Daoy (cell line): ENCODE data around the gene XRCC3. TPM values are rescaled to one million over a fixed set of nuclear protein-coding genes. Genes with fewer than 3 reads are reported as not detected.

Experiments
- DNase-seq: peaks from one replicate; pipeline ENCODE4 v3.0.0-alpha.2; 2015; ENCODE audit warnings: low read depth
- total RNA-seq: library from RNA; depleted of rRNA; stranded (reverse); fragments of >200 nt; shearing (Covaris generic); gene quantifications from 2 replicates; pipeline ENCODE4 v1.2.3, GENCODE V29; 2014; rRNA removed

The XRCC3 gene
- 48.5 and 76.8 TPM in 2 replicates for total RNA-seq

DNA sequence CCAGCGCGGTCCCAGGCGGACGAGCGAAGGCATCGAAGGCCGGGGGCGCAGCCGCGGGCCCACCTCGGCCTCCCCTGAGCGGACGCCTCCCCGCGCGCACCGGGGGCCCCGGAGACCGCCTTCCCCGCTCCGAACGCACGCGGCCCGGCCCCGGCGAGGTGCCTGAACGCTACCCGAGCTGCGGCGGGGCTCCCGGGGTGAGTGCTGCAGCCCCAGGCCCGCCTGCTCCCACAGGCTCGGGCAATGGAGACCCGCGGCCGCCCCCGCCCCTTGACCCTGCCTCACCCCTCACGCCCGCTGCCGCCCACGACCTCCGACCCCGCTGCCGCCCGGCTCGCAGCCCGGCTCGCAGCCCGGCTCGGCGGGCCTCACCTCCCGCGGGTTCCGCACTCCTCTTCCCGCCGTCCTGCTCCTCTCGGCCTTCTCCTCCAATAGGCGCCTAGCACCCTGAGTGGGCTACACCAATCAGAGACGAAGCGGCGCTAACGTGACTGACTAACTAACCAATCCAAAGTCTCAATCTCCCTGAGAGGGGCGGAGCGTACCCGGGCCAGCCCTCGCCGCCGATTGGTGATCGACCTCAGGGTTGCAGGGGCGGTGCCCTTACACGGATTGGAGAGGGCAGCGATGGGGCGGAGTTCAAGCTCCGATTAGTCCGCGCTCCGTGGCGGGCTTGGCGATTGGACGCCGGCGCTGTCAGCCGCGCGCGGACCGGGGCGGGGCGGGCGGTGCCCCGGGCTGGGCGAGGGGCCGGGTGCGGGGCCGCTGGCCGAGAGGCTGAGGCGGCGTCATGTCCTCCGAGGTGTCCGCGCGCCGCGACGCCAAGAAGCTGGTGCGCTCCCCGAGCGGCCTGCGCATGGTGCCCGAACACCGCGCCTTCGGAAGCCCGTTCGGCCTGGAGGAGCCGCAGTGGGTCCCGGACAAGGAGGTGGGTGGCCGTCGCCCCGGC is at the start of gene XRCC3, which contains the start of gene ZFYVE21:
Gene XRCC3, minus strand, starts transcription at position 400 of the 949 bp plus-strand sequence. CDS start 4,364 bp downstream, outside the sequence.
Gene ZFYVE21, plus strand, starts transcription at position 759 of the 949 bp plus-strand sequence. Its CDS starts 32 bp downstream, at position 791.
- DNase-seq: peak; percentile 100

DNA sequence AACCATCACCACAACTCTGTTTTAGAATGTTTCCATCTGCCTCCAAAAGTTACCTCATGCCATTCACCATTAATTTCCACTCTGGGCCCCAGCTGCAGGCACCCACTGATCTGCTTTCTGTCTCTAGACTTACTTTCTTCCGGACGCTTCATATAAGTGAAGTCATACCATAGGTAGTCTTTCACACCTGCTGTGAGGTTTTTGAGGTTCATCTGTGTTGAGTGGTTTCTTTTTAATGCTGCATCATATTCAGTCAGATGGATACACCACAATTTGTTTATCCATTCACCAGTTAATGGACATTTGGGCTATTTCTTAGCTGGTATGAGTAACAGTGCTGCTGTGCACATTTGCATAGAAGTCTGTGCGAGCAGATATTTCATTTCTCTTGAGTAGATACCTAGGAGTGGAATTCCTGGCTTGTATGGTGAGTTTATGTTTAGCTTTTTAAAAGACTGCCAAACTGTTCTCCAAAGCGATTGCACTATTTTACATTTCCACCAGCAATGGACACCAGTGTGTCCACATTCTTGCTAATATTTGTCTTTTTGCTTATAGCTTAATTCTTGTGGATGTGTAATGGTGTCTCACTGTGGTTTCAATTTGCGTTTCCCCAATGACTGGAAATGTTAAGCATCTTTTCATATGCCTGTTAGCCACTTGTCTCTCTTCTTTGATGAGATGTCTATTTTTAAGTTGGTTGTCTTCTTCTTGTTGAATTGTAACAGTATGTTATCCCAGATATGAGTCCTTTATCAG is 48.7 kb upstream of the XRCC3 start:
- DNase-seq: no peak

DNA sequence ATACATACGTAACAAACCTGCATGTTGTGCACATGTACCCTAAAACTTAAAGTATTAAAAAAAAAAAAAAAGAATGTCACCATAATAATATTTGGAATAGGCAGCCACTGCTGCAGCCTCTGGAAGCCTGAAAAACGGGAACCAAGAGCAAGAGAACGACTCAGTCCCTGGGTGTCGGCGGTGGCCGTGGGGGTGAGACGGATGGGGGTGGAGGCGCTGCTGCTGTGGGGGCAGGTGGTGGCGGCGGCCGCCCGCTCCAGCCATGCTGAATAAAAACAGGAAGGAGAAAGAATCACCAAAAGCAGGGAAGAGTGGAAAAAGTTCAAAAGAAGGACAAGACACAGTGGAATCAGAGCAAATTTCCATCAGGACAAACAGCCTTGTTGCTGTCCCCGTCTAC is 47.3 kb upstream of the XRCC3 start:
- no peak for DNase-seq

DNA sequence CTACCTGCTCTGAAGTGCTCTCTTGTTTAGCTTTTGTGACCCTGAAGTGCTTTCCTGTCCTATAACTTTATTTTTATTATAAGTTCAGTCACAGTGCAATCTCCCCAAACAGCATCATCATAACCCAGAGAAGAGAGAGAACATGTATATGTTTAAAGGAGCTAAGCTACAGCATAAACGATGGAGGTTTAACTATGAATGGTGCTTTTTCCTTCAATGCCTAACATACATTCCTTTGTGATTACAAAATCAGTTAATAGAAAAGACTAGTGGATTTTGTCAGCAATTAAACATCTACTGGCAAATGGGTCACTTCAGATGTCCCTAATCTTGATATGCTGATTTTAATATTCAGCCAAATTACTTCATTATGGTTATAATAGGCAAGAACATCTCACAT is 46.8 kb upstream of the XRCC3 start:
- DNase-seq: no peak

DNA sequence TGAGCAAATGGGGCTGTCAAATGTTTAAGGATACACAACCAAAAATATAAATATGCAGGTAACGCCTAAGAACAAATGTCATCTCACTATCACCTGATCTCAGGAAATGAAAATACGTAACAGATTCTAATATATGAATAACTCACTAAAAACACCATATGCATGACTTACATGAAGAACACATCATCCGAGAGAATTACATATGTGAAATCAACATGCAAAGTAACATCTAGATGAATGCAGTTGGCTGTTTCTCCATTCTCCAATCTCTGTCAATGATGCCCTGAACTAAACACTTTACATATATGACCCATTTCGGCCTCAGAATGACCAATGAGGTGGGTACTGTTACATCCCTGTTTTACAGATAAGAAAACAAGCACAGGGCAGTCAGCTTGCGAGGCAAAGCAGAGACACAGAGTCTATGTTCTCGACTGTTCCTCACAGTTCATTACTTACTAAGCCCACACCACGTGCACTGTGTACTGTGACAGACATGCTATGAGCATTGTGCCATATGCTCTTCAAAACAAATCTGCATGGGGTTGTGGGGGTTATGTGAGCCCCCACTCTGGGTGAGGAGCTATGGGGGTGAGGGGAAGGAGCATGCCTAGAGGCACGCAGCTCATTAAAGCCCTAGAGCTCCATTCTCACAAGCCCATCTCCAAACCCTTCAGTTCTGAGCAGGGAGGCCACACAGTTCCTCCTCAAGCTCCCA is 43.0 kb upstream of the XRCC3 start:
- no peak for DNase-seq

DNA sequence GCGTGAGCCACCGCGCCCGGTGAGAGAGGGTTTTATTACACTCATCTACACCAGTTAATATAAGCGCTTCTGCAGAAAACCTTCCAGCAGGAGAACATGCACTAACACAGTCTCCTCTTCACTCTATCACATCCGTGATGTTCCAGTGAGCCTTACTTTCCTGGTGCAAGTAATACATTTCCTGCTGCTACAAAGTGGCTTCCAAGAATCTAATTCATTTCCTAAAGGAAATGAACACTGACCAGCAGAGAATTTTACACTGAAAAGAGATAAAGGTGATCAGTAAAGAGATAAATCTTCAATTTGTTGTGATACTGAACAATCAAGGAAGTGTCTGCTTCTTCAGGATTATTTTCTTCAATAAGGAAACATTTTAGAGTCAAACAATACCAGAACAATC is 39.8 kb upstream of the XRCC3 start:
- DNase-seq: no peak

DNA sequence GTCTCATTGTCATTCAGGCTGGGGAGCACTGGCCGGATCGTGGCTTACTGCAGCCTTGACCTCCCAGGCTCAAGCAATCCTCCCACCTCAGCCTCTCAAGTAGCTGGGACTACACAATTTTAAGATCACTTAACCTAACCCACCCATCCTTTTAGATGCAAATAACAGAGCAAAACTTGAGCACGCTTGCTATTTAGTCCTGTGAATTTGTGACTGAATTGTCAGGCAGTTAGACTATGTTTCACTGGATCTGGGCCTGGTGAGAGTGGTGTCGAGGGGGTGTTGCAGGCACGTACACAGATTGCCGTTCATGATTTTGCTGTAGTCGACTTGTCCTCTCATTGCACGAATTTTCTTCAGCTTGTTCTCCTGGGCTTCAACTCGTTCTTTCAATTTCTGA is 38.5 kb upstream of the XRCC3 start:
- DNase-seq: no peak

DNA sequence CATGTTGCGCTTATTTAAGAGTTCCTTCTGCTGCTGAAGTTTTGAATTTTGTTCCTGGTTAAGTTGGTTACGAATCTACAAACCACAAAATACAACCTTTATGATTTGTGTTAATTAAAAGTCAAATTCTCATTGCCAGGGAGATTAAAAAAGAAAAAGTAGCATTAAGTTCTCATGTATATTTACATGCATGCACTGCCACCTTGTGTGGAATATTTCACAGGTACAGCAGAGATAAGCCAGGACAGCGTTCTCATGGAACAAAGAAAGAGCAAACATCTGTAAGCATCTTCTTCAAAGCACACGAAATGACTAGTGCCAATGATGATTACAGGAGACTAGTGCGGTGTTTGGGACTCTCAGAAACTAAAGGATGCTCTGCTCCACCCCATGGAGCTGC is 34.6 kb upstream of the XRCC3 start:
- no peak for DNase-seq

DNA sequence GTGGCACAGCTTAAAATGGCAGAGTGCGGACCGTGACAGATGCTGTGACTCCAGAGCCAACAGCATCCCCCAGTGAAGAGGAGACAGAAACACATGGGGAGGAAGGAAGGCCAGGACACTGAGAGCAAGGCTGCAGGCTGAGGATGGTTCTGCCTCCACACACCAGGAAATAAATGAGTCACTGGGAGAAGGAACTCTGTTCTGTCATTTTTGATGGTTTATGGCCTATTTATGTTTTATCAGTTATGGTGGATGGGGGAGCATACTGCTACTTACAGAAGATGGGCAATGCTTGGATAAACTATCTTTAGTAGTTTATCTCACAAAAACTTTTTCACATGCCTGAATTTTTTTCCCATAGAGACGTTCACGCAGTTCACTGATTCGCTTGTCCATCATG is 34.2 kb upstream of the XRCC3 start:
- no peak for DNase-seq

DNA sequence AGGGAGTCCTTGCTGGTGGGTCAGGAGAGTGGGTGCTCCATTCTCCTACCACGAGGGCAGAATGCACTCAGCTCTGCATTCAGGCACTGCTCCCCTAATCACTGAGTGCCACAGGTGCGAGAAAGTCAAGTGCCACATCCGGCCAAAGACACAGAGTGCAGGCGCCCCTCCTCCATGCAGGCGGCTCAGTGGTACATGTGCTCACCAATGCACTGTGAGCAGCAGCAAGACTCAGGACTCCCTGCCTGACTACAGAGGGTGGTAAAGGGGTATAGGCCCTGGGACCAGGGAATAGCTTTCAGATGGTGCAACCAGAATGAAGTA is 33.2 kb upstream of the XRCC3 start:
- DNase-seq: no peak

DNA sequence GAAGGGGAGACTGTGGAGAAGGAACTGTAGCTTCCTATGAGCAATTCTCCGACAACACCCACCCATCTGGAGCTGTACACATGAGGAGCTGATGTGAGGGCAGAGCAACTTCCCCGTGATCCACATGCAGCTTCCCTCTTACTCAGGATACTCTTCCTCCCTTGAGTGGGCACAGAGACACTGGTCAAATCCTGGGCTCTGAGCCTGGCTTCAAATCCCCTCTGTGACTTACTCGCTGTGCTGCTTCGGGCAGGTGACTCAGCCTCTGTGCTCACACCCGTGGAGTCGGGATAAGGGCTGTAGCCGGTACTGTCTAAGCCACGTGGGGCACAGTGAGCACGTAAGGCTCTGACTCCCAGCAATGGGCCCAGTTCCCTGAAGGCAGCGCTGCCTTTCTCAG is 31.4 kb upstream of the XRCC3 start:
- peak; percentile 78 for DNase-seq

DNA sequence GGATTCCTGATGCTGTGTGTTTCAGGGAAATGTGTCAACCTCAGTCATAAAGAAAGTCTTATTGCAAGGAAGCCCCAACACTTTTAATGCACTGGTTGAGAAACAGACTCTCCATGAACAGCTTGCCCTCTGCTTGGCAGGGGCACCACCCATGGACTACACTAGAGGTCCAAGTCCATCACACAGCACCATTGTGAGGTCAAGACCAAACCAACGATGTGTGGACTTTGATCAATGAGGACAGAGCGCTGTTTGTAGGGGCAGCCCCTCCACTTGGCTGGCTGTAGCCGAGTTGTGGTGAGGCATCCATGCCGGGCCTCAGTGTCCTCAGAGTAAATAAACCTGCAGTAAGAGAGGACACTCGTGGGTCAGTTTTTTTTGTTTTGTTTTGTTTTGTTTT is 30.2 kb upstream of the XRCC3 start:
- DNase-seq: no peak

DNA sequence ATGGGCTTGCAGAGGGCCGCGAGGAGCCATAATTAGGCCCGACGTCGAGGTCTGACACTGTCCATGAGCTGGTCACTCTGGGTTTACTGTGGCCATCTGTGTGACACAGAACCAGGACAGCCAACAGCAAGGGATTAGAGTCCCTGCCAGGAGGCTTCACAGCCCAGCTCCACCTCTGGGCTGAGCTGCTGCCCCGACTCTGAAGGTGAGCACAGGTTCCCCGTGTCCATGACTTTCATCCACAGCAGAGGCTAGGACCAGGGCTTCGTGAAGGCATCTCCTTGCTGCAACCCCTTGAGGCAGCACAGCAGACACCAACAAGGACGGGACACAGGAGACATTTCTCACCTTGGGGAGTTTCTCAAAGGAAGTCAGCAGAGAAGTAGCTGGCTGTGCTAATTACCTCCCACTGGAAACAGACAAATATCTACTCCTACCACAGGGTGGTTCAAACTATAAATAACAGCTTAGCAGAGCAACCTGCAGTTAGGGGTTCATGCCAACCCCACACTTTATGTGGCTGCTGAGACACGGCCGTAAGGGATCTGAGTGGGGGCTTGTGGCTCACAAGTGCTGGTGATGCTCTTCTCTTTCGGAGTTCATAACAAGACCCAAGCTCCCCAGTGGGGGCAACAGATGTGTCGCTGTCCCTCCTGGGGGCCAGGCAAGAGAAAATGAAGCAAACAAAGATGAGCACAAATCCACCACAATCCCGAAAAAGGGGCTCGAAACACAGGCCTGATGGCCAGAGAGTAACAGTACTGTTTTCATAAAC is 29.6 kb upstream of the XRCC3 start:
- DNase-seq: no peak

DNA sequence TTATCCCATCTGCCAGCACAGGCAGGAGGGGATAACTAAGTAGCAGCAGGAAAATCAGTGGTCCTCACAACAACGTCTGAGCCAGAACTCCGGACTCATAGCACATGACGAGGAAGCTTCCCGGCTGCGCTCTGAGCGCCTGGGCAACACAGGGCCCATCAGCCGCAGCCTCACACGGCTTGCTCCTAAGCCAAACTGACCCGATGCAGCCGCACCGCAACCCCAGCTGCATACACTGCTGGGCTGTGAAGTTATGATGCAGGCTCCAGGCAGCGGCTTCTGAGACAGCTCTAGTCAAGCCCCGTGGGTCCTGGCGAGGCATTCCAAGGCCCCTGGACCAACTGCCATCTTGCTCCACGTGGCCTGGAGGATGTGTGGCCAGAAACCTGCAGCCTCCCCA is 28.4 kb upstream of the XRCC3 start:
- no peak for DNase-seq

DNA sequence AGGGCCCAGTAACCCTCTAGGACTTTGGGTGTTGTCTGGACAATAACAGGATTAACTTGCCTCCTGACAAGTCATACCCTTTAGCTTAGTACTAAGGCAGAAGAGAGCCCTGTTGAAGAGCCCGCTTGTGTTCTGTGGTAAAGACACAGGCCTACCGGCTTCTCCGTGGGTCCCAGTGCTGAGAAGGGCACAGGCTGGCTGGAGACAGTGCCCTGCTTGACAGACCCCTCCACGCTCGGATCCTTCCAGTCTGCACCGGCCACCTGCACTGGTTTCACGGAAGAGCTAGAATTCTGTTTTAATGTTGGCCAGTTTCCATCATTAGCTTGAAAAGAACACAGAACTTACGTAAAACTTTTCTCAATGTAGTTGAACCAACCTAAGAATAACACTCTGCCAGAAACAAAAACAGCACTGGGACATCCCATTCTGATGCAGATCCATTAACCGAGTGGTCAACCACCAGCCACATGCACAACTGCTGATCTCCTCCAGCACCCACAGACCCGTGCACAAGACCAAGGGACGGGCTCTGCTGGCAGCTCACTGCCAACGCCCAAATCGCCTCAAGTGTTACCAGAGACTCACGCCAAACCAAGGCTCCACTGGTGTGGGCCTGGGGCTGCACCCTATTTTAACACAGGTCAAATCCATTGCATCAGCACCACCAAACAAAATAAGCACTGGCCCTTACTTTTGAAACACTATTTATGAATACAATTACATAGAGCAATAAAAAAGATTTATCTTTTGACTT is 27.4 kb upstream of the XRCC3 start:
- DNase-seq: no peak

DNA sequence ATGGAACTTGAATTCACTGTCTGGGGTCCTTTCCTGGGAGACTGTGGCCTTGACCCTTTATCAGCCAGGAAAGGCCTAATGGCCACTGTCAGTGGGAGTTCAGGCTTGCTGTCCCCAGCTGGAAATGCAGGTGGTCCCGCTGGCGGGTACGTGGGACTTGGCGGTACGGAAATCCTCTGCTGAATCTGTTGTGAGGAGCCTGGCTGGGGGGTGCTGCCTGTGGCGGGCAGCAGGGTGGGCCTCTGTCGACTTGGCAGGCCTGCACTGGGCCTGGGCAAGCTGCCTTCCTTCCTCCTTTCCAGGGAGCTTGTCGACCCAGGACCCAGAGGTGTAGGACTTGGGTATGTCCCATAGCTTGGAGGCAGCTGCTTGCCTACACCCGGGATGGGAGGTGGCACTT is 26.6 kb upstream of the XRCC3 start:
- DNase-seq: no peak

DNA sequence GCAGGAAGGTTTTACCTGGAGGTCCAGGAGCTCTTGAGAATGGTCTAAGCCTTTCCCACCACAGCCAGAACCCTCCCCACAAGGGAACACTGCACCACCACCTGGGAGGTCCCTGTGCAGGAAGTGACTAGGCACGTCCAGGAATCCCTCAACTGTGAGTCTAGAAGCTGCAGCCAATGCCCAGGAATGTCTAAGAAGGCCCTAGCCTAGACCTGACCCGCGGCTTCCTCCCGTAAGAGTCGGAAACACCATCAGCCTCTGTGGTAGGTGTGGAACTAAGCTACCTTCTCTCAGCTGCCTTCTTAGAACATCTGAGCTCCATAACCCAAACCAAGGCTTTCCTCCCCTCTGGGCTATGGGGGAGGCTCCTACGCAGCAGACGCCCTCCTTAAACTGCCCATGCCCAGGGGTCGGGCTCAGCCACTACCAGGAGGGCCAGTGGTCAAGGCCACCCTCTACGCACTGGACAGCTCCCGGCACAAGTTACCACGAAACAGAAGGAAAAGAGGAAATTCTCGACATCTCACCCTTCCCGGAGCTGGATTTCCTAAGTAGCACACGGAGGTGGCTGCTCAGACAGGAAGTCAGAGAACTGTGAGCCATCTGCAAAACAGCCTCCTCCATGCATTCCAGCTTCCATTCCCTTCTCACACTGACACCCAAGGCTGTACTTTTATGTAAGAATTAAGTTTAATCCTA is 25.9 kb upstream of the XRCC3 start:
- peak; percentile 58 for DNase-seq

DNA sequence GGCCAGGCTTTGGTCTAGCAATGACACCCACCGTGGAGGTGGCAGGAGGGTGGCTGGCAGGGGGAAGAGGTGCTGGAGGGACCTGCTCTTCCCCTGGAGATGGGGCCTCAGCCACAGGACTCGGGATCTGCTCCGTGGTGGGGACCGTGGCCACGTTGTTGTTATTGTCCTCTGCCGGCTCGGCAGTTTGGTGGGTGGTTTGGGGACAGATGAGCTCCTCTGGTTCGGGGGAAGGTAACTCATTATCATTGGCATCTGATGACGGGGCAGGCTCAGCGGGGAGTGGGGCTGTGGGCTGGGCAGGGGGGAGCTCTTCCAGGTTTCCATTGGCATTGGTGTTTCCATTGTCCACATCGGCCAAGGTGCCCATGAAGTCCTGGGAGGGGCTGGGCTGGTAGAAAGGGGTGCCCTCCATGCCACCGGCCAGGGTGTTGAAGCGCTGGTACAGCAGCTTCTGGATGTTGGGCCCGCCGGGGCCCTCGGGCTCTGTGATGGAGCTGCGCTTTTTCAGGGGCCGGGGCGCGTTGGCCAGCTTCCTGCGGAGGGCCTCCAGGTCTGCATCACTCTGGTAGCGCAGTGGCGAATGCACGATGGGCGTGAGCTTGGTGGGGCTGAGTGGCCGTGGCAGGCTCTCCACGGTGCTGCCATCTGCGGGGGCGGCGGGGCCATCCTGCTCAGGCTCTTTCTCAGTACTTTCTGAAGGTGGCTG is 24.7 kb upstream of the XRCC3 start:
- no peak for DNase-seq

DNA sequence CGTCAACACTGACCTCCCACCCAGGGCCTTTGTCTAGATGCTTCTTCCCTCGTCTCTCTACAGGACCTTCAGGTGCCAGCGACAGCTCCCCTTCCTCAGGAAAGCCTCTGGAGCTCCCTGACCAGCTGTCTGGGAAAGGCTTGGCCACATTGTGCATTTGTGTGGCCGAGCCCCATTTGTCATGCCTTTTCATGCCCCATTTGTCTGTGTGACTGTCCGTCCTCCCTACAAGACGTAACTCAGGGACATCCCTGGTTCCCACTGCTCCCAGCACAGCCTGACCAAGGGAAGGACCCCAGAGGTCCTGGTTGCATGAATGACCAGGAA is 24.2 kb upstream of the XRCC3 start:
- DNase-seq: no peak
